ENCODE measurements around the gene NFKBIL1.
"Not testable (repeated sequence)": the region's sequence is repeated elsewhere in the genome, so short reads cannot be mapped to it uniquely, and the experiment has no call there.

Gene NFKBIL1, protein sequence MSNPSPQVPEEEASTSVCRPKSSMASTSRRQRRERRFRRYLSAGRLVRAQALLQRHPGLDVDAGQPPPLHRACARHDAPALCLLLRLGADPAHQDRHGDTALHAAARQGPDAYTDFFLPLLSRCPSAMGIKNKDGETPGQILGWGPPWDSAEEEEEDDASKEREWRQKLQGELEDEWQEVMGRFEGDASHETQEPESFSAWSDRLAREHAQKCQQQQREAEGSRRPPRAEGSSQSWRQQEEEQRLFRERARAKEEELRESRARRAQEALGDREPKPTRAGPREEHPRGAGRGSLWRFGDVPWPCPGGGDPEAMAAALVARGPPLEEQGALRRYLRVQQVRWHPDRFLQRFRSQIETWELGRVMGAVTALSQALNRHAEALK

DNA sequence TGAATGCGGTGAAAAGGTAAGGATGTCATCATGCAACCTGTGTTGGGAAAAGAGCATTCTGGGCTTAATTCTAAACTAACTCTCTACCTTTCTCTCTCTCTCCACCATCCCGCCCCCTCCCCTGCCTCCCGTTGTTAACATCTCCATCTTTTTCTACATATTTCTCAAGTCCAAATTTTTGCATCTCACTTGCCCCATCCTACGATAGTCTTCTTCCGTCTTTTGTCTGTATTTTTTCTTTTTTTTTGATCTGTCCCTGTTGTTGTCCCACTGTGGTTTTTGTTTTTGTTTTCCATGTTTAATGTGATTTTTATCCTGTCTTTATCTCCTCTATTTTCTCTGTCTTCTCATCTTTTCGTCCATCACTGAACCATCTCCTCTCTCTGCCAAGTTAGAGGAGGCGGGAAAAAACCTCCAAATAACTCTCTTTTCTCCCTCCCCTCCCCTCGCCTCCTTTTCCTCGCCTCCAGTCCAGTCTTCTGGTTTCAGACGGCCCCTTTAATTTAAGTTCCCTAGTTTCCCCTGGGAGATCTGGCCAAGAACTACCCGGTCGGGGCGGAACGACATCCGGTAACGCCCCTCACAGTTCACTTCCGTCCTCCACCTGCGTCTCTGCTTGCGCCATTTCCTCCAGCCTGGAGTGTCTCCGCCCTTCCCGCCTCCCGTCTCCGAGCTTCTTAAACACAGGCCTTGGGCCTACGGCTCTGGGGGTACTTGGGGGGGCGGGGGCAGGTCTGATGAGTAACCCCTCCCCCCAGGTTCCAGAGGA is at the start of gene NFKBIL1:
NFKBIL1 (plus strand) TSS at position 651 of the 769 bp plus-strand sequence; CDS start at position 738, 87 bp downstream.
- DNase-seq (ENCODE audit: extremely low read depth in 1 of 2, low read depth in 1 of 2): peak; percentile 77 to 81

DNA sequence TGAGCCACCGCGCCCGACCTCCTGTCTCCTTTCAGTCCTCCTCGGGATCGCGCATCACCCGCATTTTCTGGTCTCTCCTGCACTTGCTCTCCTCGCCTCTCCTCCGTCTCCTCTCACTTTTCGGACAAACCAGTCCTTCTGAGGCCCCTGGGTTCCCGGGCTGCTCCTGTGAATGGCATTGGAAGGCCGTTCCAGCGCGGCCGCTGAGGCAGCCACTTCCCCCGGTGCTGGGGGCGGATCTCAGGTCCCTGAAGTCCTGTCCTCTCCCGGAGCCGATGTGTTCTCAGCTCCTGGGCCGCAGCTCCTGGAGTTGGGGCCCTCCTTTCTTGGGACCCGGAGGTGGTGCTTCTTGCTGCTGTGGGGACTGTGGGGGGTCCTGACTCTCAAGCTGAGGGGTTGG is 48.7 kb upstream of the NFKBIL1 start:
- no peak for DNase-seq (ENCODE audit: extremely low read depth in 1 of 2, low read depth in 1 of 2)

DNA sequence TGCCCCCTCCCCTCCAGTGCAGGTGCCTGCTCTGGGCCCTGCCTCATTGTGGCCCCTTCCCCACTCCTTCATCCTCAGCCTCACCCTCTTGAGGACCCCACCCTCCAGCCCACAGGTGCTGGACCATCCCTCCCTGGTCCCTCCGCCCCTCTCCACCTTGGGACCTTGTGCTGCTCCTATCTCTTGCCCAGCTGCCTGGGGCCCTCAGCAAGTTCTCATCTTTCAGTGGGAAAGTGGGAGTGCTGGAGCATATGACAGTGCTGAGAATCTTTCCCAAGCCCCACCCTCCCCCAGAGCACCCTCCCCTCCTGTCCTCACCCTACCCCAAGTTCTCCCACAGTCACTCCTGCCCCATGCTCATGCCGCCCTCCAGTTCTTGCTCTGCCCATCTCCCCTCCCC is 47.8 kb upstream of the NFKBIL1 start:
- DNase-seq (ENCODE audit: extremely low read depth in 1 of 2, low read depth in 1 of 2): not testable (repeated sequence)

DNA sequence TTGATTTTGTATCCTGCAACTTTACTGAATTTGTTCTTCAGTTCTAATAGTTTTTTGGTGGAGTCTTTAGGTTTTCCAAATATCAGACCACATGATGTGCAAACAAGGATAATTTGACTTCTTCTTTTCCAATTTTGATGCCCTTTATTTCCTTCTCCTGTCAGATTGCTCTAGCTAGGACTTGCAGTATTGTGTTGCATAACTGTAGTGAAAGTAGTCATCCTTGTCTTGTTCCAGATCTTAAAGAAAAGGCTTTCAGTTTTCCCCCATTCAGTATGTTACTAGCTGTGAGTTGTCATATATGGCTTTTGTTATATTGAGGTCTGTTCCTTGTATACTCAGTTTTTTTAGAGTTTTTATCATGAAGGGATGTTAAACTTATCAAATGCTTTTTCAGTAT is 44.8 kb upstream of the NFKBIL1 start:
- no peak for DNase-seq (ENCODE audit: extremely low read depth in 1 of 2, low read depth in 1 of 2)

DNA sequence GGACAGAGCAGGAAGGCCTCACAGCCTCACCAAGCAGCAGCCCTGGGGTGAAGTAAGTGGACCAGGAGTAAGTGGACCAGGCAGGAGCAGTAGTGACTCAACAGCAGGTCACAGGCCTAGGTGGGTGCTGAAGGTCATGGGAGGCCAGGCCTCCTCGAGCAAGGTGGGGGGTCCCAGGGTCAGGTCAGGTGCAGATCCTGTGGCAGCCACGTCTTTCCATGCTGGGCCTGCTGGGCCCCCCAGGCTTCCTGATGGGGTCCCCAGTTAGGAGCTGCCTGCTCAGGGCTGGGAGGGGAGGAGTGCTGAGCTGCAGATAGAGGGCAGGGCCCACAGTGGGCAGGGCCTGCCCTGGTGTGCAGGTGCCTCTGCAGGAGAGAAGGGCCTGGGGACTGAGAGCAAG is 38.4 kb upstream of the NFKBIL1 start:
- DNase-seq (ENCODE audit: extremely low read depth in 1 of 2, low read depth in 1 of 2): not testable (repeated sequence)

DNA sequence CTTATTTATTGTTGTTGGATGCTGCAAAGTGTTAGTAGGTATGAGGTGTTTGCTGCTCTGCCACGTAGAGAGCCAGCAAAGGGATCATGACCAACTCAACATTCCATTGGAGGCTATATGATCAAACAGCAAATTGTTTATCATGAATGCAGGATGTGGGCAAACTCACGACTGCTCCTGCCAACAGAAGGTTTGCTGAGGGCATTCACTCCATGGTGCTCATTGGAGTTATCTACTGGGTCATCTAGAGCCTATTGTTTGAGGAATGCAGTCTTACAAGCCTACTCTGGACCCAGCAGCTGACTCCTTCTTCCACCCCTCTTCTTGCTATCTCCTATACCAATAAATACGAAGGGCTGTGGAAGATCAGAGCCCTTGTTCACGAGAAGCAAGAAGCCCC is 37.4 kb upstream of the NFKBIL1 start:
- no peak for DNase-seq (ENCODE audit: extremely low read depth in 1 of 2, low read depth in 1 of 2)

DNA sequence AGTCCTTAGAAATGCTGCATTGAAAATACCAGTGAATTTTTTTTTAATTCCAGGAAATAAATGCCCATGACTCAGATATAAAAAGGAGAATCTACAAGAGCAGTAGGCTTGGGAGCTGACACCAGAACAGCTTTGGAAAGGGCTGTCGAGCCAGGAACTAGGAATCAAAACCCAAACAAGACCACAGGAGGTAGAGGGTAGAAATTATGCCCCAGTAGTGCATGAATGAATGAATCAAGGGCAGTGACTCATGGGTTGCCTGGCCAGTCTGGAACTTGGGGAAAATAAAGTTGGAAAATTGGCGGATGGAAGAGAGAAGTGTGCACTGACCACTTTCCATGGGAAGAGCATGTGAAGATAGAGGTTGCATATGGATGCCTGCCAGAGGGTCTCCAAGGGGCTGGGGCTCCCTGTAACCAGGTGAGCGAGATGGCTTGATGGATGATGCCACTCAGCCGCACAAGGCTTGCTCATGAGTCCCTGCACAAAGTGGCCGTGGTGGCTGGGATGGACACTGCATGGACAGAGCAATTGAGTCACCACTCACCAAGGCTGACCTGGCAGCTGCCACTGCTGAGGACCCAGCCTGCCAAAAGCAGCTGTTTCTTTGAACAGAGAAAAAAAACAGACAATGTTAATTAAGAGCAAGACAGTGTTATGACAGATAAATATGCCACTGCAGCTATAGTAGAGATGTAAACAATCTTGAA is 33.8 kb upstream of the NFKBIL1 start:
- DNase-seq (ENCODE audit: extremely low read depth in 1 of 2, low read depth in 1 of 2): no peak

DNA sequence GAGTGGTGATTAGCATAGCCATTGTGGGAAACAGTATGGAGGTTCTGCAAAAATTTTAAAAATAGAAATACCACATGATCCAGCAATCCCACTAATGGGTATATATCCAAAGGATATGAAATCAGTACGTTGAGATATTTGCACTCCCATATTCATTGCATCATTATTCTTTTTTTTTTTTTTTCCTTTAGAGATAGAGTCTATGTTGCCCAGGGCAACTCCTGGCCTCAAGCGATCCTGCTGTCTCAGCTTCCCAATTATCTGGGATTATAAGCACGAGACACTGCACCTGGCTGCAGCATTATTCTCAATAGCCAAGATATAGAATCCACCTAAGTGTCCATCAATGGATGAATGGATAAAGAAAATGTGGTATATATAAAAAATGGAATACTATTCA is 25.6 kb upstream of the NFKBIL1 start:
- no peak for DNase-seq (ENCODE audit: extremely low read depth in 1 of 2, low read depth in 1 of 2)

DNA sequence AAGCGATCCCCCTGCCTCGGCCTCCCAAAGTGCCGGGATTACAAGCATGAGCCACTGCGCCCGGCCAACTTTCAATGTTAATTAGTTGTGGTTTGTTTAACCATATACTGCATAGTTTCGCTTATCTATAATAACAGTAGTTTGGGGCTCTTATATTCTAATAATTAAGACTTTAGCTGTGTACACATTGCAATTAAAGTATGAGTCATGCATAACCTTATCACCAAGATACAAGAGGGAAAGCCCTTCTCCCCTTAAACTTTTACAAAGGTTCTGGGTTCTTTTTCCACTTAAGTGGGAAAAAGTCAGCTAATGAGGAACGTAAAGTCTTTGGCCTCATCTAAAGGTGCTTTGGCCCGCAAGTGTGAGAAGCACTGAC is 21.9 kb upstream of the NFKBIL1 start:
- no peak for DNase-seq (ENCODE audit: extremely low read depth in 1 of 2, low read depth in 1 of 2)

DNA sequence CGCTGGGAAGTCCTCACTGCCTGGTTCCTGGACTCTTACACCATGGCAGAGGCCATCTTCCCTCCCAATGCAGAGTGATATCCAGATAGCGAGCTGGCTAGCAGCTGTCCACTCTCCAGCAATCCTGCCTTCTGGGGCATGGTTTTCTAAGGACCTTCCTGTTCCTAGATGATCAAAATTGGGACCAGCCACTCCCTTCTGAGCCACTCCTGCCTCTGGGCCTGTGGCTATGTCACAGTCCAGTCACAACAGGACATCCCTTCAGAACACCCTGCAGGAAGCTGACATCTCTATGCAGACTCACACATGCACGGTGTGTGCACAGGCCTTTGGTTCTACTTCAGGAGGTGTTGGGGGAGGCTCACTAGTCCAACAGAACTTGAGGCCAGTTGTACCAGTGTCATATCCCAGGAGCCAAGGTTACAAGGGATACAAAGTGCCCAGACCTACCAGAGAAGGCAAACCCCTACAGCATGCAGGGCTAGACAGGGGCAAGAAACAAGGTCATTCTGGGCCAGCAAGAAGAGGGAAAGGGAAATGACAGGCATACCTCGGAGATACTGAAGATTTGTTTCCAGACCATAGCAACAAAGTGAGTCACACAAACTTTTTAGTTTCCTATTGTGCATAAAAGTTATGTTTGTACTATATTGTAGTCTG is 21.3 kb upstream of the NFKBIL1 start:
- DNase-seq (ENCODE audit: extremely low read depth in 1 of 2, low read depth in 1 of 2): no peak

DNA sequence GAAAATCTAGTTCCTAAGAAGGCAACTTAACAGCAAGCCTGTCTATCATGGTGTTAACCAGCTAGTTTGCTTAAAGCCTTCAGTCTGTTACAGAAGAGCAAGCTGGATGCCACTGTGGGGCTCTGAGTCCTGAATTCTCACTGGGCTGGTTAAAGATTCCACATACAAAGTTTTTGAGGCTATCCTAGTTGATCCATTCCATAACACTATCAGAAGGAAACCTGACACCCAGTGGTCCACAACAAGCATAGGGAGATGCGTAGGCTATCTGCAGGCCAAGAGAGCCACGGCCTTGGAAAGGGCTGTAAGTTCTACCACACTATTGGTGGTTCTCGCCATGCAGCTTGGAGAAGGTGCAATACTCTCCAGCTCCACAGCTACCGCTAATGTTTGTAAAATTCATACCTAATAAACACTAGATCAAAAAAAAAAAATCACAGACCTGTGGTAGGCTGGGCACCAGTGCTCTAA is 19.1 kb upstream of the NFKBIL1 start:
- DNase-seq (ENCODE audit: extremely low read depth in 1 of 2, low read depth in 1 of 2): no peak

DNA sequence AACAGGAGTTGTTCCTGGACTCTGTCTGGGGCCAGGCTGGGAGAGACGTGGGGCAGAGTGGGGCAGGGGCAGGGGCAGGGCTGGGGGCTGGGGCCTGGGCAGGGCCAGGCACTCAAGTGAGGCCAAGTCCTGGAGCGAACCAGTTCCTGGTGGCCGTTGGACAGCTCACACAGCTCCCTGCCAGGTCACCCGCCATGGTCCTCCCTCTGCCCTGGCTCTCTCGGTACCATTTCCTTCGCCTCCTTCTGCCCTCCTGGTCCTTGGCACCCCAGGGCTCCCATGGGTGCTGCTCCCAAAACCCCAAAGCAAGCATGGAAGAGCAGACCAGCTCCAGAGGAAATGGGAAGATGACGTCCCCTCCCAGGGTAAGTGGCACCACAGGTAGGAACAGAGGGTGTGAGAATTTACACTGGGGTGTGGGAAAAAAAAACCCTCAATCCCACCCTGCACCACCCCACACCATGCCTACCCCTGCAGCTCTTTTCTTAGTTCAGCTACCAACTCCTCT is 18.5 kb upstream of the NFKBIL1 start, which contains the start of gene MCCD1:
MCCD1 (plus strand) TSS at position 142 of the 508 bp plus-strand sequence; CDS start at position 195, 53 bp downstream.
- DNase-seq (ENCODE audit: extremely low read depth in 1 of 2, low read depth in 1 of 2): no peak

DNA sequence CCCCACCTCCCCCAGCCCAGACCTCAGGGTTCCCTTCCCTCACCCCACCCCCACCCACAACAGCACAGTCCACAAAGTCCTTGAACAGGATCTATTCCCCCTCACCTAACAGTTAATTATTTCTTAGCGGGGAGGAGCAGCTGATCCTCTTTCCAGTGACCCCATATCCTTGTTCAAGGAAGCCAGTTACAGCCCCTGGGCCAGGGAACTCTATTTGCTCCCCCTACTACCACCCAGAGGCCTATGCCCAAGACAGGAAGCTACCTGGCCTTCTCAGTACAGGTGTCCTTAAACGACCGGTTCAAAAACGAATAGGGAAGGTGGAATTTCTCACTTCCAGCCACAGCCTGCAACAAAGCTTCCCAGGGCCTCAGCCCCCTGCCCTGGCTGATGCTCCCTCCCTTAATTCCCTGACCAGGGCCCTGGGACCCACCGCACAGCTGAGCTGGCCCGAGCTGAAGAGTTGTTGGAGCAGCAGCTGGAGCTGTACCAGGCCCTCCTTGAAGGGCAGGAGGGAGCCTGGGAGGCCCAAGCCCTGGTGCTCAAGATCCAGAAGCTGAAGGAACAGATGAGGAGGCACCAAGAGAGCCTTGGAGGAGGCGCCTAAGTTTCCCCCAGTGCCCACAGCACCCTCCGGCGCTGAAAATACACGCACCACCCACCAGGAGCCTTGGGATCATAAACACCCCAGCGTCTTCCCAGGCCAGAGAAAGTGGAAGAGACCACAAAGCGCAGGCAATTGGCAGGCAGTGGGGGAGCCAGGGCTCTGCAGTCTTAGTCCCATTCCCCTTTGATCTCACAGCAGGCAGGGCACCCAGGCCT is 17.9 kb upstream of the NFKBIL1 start:
- no peak for DNase-seq (ENCODE audit: extremely low read depth in 1 of 2, low read depth in 1 of 2)

DNA sequence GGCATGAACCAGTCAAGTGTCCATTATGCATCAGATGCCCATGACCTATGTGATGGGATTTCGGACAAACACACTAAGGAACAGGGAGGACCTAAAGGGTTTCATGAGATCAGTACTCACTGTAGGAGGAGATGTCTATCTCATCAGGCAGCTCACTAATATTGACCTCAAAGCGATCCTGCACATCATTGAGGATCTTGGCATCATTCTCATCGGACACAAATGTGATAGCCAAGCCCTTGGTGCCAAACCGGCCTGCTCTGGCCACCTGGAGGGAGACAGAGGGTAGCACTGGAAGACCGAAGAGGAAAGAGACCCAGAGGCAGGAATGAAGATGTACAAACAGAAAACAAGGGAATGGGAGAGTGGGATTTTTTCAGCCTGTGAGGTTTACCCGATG is 16.7 kb upstream of the NFKBIL1 start:
- no peak for DNase-seq (ENCODE audit: extremely low read depth in 1 of 2, low read depth in 1 of 2)

DNA sequence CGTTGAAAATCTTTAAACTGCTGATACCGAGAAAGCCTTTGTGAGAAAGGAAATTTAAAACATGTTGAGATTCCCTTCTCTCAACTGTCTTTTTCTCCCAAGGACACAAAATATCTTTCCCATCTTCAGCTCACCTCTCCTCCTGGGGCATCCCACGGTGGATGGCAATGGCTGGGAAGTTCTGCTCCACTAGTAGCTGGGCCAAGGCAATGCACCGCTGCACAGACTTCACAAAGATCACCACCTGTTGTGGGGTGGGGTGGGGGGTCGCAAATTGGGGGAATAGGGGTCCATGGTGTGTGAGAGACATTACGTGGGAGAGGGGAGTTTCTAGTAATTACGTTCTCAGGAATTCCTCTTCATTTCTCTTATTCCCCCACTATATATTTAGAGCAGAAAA is 16.2 kb upstream of the NFKBIL1 start:
- DNase-seq (ENCODE audit: extremely low read depth in 1 of 2, low read depth in 1 of 2): no peak

DNA sequence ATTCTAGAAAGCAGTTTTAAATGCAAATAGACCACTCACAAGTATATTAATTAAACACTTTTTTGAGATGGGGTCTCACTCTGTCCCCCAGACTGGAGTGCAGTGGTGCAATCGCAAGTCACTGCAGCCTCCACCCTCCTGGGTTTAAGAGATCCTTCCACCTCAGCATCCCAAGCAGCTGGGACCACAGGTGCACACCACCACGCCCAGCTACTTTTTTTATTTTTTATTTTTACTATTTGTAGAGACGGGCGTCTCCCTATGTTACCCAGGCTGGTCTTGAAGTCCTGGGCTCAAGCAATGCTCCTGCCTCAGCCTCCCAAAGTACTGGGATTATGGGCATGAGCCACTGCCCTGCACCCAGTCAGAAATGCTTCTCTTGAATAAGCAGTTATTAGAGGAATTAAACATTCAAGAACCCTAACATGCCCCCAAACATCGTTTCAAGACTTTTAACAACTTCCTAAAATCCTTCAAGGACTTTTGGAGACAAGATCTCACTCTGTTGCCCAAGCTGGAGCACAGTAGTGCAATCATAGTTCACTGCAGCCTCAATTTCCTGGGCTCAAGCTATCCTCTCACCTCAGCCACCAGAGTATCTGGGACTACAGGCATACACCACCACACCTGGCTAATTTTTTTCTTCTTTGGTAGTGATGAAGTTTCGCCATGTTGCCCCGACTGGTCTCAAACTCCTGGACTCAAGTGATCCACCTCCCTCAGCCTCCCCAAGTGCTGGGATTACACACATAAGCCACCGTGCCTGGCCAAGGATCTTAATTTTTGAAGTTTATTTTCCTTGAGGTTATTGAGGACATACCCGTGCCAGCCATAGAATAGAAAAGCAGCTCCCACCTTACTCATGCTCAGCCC is 15.4 kb upstream of the NFKBIL1 start:
- DNase-seq (ENCODE audit: extremely low read depth in 1 of 2, low read depth in 1 of 2): no peak

DNA sequence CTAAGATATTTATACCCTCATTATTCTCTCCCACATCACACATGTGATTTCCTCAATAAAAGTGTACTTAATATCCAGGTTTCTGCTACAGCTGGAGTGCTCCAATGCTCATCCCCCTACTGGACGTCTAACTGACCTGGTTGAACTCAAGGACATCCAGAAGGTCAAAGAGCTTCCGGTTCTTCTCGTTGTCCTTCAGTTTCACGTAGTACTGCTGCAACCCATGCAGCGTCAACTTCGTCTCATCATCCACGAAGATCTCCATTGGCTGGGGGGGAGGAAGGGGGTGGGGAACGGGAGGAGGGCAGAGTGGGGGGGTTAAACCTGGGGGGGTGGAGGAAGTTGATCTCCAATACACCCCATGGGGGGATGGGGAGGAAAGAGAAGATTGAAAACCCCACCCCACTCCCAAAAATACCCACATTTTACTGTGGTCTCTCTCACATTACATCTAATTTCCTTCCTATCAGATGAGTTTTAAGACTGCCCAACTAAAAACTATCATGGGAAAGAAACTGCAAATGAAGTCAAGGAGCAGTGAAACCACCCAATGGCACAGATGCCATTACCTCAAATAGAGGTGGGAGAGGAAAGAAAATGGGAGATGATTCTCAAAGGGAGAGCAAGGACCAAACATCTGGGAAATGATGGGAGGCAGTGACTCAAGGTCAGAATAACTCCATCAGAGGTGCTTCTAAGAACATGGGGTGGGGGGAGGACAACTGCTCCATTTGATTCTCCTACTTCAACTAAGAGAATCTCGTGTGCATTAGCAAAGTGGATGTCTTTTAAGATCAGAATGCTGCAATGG is 14.6 kb upstream of the NFKBIL1 start:
- DNase-seq (ENCODE audit: extremely low read depth in 1 of 2, low read depth in 1 of 2): no peak

DNA sequence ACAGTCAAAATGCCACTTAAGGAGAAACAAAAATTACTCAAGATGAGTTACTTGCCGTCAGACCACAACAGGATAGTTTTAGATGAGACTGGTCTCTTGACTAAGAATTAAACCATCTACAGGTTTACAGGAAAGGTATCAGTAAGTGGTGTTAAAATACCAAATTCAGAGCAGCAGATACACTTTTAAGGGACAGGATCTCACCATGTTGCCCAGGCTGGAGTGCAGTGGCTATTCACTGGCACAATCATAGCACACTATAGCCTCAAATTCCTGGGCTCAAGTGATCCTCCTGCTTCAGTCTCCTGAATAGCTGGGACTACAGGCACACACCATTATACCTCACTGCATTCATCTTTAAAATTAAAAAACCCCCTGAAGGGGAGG is 14.0 kb upstream of the NFKBIL1 start:
- DNase-seq (ENCODE audit: extremely low read depth in 1 of 2, low read depth in 1 of 2): no peak

Data from activated CD8-positive, alpha-beta memory T cell treated with anti-CD3 and anti-CD28 coated beads for 1 hour (primary cell).